ENCODE data around the gene CADM2. TPM values are rescaled to one million over a fixed set of nuclear protein-coding genes. Genes with fewer than 3 reads are reported as not detected.

The CADM2 gene
- total RNA-seq, 2 donors from 2014 or later = 24.1 to 29.8 TPM

DNA sequence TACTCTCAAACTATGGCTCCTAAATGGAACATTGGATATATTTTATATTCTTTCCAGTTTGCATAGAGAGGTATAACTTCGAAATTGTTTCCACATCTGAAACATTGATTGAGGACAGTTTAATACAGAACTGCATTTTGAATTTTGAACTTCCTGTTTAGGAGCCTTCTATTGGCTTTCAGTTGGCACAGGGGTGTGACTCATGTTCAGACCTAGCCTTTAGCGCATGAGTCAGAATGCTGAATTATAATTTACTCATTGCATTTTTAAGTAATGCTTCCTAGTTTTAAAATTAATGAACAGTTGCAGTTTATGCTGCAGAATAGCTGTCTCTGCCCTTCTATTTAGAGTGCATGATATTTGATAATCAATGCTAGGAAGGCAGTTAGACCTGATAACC lies 751.7 kb downstream of the CADM2 start:
- 80 to 96% methylated on average over 1 to 2 of the region's 2 CpGs for whole genome bisulfite sequencing, 2 experiments (ENCODE audit: insufficient coverage in 1 of 2, insufficient read length in 1 of 2)

DNA sequence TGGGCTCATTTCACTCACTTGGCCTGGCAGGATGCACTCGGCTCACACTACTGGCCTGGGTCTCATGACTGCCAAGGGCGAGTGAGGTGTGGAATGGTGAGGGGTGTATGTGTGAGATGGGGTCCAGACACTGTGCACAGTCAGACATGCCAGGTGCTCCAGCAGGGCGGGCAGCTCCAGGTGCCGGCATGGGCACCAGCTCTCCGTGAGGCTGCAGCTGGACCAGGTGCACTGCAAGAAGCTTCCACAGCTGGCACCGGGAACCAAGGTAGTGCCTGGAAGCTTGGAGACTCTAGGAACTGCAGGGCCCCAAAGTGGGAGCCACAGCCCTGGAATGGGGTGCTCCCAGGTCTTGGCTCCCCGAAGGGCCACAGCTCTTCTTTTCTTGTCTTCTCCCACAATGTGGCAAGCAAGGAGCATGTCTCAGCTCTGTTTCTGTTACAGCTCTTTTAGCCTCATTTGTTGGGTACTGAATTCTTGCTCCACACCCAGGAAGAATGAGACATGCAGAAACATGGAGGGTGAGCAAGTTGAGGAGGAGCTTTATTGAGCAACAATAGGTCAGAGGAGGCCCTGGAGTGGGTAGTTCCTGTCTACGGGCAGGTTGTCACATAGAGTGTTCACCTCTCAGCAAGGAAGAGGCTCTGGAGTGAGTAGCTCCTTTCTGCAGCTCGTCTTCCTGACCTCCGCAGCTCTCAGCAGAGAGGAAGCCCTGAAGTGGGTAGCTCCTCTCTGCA lies 762.8 kb downstream of the CADM2 start:
- TF ChIP-seq, protein P1, sequence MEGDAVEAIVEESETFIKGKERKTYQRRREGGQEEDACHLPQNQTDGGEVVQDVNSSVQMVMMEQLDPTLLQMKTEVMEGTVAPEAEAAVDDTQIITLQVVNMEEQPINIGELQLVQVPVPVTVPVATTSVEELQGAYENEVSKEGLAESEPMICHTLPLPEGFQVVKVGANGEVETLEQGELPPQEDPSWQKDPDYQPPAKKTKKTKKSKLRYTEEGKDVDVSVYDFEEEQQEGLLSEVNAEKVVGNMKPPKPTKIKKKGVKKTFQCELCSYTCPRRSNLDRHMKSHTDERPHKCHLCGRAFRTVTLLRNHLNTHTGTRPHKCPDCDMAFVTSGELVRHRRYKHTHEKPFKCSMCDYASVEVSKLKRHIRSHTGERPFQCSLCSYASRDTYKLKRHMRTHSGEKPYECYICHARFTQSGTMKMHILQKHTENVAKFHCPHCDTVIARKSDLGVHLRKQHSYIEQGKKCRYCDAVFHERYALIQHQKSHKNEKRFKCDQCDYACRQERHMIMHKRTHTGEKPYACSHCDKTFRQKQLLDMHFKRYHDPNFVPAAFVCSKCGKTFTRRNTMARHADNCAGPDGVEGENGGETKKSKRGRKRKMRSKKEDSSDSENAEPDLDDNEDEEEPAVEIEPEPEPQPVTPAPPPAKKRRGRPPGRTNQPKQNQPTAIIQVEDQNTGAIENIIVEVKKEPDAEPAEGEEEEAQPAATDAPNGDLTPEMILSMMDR (conservative IDR thresholded peaks at IDR 0.05) = no peak

More for the DNA sequence above, 751.7 kb downstream of the CADM2 start:
- Histone ChIP-seq H3K9me3 (ENCODE audit: control insufficient read depth, low read length) (no peaks in the 10 kb centered on the region), H3K9ac (ENCODE audit: extremely low read depth, low read length, poor library complexity, severe bottlenecking) (no peak overlapping the region), H3K36me3 (ENCODE audit: control insufficient read depth, insufficient read depth, low read length) (no peaks in the 10 kb centered on the region), H3K27me3 (ENCODE audit: control insufficient read depth, insufficient read depth, low read length, poor library complexity, severe bottlenecking) (no peaks in the 10 kb centered on the region), H3K4me3 (ENCODE audit: low read length) (no peak overlapping the region), H3K4me1 (ENCODE audit: control insufficient read depth, insufficient read depth, low read length) (no peaks in the 10 kb centered on the region), H3K27ac (ENCODE audit: low read depth, low read length) (no peak overlapping the region)
- Mint-ChIP-seq H3K27ac (no peak overlapping the region), H3K27me3 (ENCODE audit: insufficient read depth) (no peaks in the 10 kb centered on the region), H3K4me3 (no peak overlapping the region), H3K36me3 (ENCODE audit: low read depth) (no peaks in the 10 kb centered on the region), H3K9me3 (peaks cover 3% of the 10 kb centered on the region), H3K4me1 (no peaks in the 10 kb centered on the region)
- TF ChIP-seq, protein P1 (conservative IDR thresholded peaks at IDR 0.05) = no peak
- DNase-seq = no peak

DNA sequence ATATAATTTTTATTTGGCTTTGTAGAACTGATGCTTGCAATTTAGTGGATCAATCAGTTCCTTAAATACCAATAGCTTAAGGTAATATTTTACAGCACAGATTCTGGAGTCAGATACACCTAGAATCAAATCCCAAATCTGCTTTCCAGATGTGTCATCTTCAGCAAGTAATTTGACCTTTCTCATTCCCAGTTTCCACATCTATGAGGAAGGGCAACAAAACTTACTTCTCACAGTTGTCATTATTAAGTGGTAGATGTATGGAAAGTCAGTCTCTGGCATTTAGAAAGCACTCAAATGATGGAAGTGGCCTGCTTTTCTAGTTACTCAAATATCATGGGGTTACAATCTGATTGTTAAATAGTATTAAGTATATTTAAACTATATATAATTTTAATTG lies 767.0 kb downstream of the CADM2 start:
- Mint-ChIP-seq H3K27me3 (ENCODE audit: insufficient read depth) (no peaks in the 10 kb centered on the region), H3K27ac (no peak overlapping the region), H3K36me3 (ENCODE audit: low read depth) (peaks cover 11% of the 10 kb centered on the region), H3K4me3 (no peak overlapping the region), H3K4me1 (no peaks in the 10 kb centered on the region), H3K9me3 (peaks cover 24% of the 10 kb centered on the region)
- H3K4me3 ChIP-seq (ENCODE audit: low read length) = no peak overlapping the region
- H3K9me3 ChIP-seq (ENCODE audit: control insufficient read depth, low read length) = peaks cover 24% of the 10 kb centered on the region
- H3K27ac ChIP-seq (ENCODE audit: low read depth, low read length) = no peak overlapping the region
- no peaks in the 10 kb centered on the region for H3K27me3 ChIP-seq (ENCODE audit: control insufficient read depth, insufficient read depth, low read length, poor library complexity, severe bottlenecking)
- no peaks in the 10 kb centered on the region for H3K4me1 ChIP-seq (ENCODE audit: control insufficient read depth, insufficient read depth, low read length)
- TF ChIP-seq, protein P1 (conservative IDR thresholded peaks at IDR 0.05) = no peak
- no peak overlapping the region for H3K9ac ChIP-seq (ENCODE audit: extremely low read depth, low read length, poor library complexity, severe bottlenecking)
- H3K36me3 ChIP-seq (ENCODE audit: control insufficient read depth, insufficient read depth, low read length) = no peaks in the 10 kb centered on the region
- no peak for DNase-seq

More for the DNA sequence above, 762.8 kb downstream of the CADM2 start:
- no peak overlapping the region for H3K4me3 Mint-ChIP-seq
- Histone ChIP-seq H3K4me3 (ENCODE audit: low read length) (peak overlapping the region; percentile 61), H3K9ac (ENCODE audit: extremely low read depth, low read length, poor library complexity, severe bottlenecking) (no peak overlapping the region), H3K27me3 (ENCODE audit: control insufficient read depth, insufficient read depth, low read length, poor library complexity, severe bottlenecking) (no peaks in the 10 kb centered on the region), H3K27ac (ENCODE audit: low read depth, low read length) (no peak overlapping the region), H3K4me1 (ENCODE audit: control insufficient read depth, insufficient read depth, low read length) (no peaks in the 10 kb centered on the region), H3K36me3 (ENCODE audit: control insufficient read depth, insufficient read depth, low read length) (no peaks in the 10 kb centered on the region), H3K9me3 (ENCODE audit: control insufficient read depth, low read length) (peaks cover 32% of the 10 kb centered on the region)
- peaks cover 26% of the 10 kb centered on the region for H3K9me3 Mint-ChIP-seq
- no peaks in the 10 kb centered on the region for H3K4me1 Mint-ChIP-seq
- peaks cover 11% of the 10 kb centered on the region for H3K36me3 Mint-ChIP-seq (ENCODE audit: low read depth)
- no peak for DNase-seq
- H3K27ac Mint-ChIP-seq = no peak overlapping the region
- no peaks in the 10 kb centered on the region for H3K27me3 Mint-ChIP-seq (ENCODE audit: insufficient read depth)
- WGBS, 2 experiments (ENCODE audit: insufficient coverage in 1 of 2, insufficient read length in 1 of 2) = 95 to 98% methylated on average over 5 to 10 of the region's 10 CpGs

All from endodermal cell (in vitro differentiated cells).